ENCODE results near the gene MMP15.

DNA sequence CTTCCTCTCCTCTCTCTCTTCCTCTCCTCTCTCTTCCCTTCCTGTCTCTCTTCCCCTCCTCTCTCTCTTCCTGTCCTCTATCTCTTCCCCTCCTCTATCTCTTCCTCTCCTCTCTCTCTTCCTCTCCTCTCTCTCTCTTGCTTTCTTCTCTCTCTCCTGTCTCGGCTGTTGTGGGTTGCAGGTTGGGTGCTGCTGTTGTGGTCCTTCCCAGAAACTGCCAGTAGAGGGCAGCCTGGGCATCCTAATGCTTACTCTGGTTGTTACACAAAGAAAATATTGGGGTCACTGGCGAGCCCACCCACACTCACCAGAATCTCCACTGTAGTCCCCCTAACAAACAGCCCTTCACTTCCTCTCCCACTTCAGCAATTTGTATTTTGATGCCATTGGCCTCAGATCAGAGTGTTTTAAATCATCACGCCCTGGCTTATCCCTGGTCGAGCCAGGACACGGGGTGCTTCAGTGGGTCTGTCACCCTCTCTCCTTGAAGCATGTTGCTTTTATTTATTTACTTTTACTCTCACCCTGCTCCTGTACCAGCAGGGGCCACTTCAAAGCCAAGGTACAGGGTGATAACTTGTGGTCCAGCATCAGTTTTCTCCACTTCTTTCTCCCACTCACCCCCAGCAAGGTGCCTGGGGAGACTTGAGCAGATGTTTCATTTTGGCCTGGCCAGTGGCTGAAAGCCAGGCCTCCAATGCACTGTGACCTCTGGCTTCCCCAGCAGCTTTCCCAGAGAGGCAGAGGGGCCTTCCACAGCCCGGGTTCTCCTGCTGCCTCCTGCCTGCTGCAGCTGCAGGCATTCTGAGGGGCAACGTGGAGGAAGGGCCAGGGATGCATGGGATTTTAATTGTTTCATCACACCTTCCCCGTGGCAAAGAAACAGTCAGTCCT is 4.7 kb upstream of the MMP15 start:
- TF ChIP-seq, protein P1, sequence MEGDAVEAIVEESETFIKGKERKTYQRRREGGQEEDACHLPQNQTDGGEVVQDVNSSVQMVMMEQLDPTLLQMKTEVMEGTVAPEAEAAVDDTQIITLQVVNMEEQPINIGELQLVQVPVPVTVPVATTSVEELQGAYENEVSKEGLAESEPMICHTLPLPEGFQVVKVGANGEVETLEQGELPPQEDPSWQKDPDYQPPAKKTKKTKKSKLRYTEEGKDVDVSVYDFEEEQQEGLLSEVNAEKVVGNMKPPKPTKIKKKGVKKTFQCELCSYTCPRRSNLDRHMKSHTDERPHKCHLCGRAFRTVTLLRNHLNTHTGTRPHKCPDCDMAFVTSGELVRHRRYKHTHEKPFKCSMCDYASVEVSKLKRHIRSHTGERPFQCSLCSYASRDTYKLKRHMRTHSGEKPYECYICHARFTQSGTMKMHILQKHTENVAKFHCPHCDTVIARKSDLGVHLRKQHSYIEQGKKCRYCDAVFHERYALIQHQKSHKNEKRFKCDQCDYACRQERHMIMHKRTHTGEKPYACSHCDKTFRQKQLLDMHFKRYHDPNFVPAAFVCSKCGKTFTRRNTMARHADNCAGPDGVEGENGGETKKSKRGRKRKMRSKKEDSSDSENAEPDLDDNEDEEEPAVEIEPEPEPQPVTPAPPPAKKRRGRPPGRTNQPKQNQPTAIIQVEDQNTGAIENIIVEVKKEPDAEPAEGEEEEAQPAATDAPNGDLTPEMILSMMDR (IDR thresholded peaks at IDR 0.05), result peak; percentile 74 to 87 (median 78)
- TF ChIP-seq EP300 (IDR thresholded peaks at IDR 0.05; ENCODE audit: low read depth) (no peak), POLR2A (IDR thresholded peaks at IDR 0.05) (no peak), POLR2AphosphoS5 (IDR thresholded peaks at IDR 0.05) (no peak)

Measured in transverse colon (tissue), 4 donors.